ENCODE measurements around the gene SMIM9. TPM values are rescaled to one million over a fixed set of nuclear protein-coding genes. Genes with fewer than 3 reads are reported as not detected.
"Not testable (repeated sequence)": the region's sequence is repeated elsewhere in the genome, so short reads cannot be mapped to it uniquely, and the experiment has no call there.

SMIM9 gene
- not detected in 2 replicates for total RNA-seq (2022)
- not detected for Bru-seq, nascent RNA
- not detected for BruChase-seq, experiment 1, labeled RNA remaining after a 6-hour chase
- BruChase-seq, experiment 2, labeled RNA remaining after a 2-hour chase, result not detected
- long read RNA-seq, result 0 reads

DNA sequence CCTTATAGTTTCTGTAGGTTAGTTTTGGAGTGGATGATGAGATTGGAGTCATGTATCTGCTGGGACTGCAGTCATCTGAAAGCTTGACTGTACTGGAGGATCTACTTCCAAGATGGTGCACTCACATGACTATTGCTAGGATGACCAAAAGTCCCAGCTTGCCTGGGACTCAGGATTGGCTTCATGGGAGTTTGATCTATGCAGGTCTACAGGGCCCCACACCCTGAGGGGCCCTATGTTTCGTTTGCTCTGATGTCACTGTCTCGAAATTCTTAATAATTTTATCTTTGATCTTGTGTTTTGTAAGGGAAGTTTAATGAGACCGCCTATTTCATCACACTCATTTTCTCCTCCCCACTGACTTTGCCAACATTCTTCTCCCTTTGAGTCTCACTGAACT, at the start of gene SMIM9:
Gene SMIM9 (minus strand): TSS at position 101 of the 400 bp plus-strand sequence. CDS start 3,806 bp downstream, outside the sequence.
- TF ChIP-seq, protein P1, sequence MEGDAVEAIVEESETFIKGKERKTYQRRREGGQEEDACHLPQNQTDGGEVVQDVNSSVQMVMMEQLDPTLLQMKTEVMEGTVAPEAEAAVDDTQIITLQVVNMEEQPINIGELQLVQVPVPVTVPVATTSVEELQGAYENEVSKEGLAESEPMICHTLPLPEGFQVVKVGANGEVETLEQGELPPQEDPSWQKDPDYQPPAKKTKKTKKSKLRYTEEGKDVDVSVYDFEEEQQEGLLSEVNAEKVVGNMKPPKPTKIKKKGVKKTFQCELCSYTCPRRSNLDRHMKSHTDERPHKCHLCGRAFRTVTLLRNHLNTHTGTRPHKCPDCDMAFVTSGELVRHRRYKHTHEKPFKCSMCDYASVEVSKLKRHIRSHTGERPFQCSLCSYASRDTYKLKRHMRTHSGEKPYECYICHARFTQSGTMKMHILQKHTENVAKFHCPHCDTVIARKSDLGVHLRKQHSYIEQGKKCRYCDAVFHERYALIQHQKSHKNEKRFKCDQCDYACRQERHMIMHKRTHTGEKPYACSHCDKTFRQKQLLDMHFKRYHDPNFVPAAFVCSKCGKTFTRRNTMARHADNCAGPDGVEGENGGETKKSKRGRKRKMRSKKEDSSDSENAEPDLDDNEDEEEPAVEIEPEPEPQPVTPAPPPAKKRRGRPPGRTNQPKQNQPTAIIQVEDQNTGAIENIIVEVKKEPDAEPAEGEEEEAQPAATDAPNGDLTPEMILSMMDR (IDR thresholded peaks at IDR 0.05; ENCODE audit: unreplicated experiment), result no peak
- Mint-ChIP-seq H3K9me3 (ENCODE audit: low read depth, unreplicated experiment) (no peaks in the 10 kb centered on the region), H3K4me3 (ENCODE audit: low read depth, unreplicated experiment) (no peak within 1 kb of the TSS), H3K27ac (ENCODE audit: unreplicated experiment) (no peak within 1 kb of the TSS), H3K4me1 (ENCODE audit: low read depth, unreplicated experiment) (no peaks in the 10 kb centered on the region), H3K27me3 (ENCODE audit: unreplicated experiment) (peaks cover 67% of the 10 kb centered on the region), H3K36me3 (ENCODE audit: insufficient read depth, unreplicated experiment) (no peaks in the 10 kb centered on the region)
- DNase-seq, result no peak
- intact Hi-C loops (cut with micrococcal nuclease; ENCODE audit: unreplicated experiment), result no loop called here
- CTCF ChIA-PET, result interaction anchor here (0.6 kb wide), 1 partner anchor 36 kb away, joined by 4 read pairs; no protein-coding TSS in a partner anchor
- no TSS peak for BruUV-seq (replicated peaks)

DNA sequence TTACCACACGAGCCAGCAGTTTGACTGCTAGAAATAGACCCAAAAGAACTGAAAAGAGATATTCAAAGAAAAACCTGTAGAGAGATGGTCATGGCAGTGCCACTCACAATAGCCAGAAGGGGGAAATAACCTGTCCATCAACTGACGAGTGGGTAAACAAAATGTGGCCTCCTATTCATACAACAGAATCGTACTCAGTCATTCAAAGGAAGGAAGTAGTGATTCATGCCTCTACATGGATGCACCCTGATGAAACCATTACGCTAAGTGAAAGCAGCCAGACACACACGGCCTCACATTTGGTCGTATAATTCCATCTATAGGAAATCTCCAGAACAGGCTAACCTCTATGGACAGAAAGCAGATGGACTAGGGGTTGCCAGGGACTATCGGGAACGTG, 49.6 kb upstream of the SMIM9 start:
- H3K4me1 Mint-ChIP-seq (ENCODE audit: low read depth, unreplicated experiment); H3K36me3 Mint-ChIP-seq (ENCODE audit: insufficient read depth, unreplicated experiment); H3K27ac Mint-ChIP-seq (ENCODE audit: unreplicated experiment); DNase-seq; H3K4me3 Mint-ChIP-seq (ENCODE audit: low read depth, unreplicated experiment); H3K27me3 Mint-ChIP-seq (ENCODE audit: unreplicated experiment); H3K9me3 Mint-ChIP-seq (ENCODE audit: low read depth, unreplicated experiment); BruUV-seq (replicated peaks); intact Hi-C loops (cut with micrococcal nuclease; ENCODE audit: unreplicated experiment); CTCF ChIA-PET: not testable (repeated sequence)

DNA sequence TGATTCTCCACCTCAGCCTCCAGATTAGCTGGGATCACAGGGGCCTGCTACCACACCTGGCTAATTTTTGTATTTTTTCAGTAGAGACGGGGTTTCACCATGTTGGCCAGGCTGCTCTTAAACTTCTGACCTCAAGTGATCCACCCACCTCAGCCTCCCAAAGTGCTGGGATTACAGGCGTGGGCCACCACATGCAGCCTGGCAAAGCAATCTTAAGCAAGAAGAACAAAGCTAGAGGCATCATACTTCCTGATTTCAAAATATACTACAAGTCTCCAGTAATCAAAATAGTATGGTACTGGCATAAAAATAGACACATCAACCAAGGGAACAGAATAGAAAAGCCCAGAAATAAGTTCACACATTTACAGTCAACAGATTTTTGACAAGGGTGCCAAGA, 38.9 kb upstream of the SMIM9 start:
- no peak overlapping the region for H3K27ac Mint-ChIP-seq (ENCODE audit: unreplicated experiment)
- H3K4me1 Mint-ChIP-seq (ENCODE audit: low read depth, unreplicated experiment), result peaks cover 7% of the 10 kb centered on the region
- BruUV-seq (replicated peaks), result no TSS peak
- peaks cover 5% of the 10 kb centered on the region for H3K9me3 Mint-ChIP-seq (ENCODE audit: low read depth, unreplicated experiment)
- H3K27me3 Mint-ChIP-seq (ENCODE audit: unreplicated experiment), result peaks cover 19% of the 10 kb centered on the region
- no peak overlapping the region for H3K4me3 Mint-ChIP-seq (ENCODE audit: low read depth, unreplicated experiment)
- DNase-seq, result no peak
- intact Hi-C loops (cut with micrococcal nuclease; ENCODE audit: unreplicated experiment), result no loop called here
- TF ChIP-seq, protein P1 (IDR thresholded peaks at IDR 0.05; ENCODE audit: unreplicated experiment), result no peak
- H3K36me3 Mint-ChIP-seq (ENCODE audit: insufficient read depth, unreplicated experiment), result no peaks in the 10 kb centered on the region
- CTCF ChIA-PET, result no interaction called here

DNA sequence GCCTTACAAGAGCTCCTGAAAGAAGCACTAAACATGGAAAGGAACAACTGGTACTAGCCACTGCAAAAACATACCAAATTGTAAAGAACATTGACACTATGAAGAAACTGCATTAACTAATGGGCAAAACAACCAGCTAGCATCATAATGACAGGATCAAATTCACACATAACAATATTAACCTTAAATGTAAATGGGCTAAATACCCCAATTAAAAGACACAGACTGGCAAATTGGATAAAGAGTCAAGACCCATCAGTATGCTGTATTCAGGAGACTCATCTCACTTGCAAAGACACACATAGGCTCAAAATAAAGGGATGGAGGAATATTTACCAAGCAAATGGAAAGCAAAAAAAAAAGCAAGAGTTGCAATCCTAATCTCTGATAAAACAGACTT, 34.1 kb upstream of the SMIM9 start:
- H3K9me3 Mint-ChIP-seq (ENCODE audit: low read depth, unreplicated experiment), result peaks cover 13% of the 10 kb centered on the region
- DNase-seq; BruUV-seq (replicated peaks); H3K27ac Mint-ChIP-seq (ENCODE audit: unreplicated experiment); intact Hi-C loops (cut with micrococcal nuclease; ENCODE audit: unreplicated experiment); CTCF ChIA-PET; H3K4me3 Mint-ChIP-seq (ENCODE audit: low read depth, unreplicated experiment); H3K36me3 Mint-ChIP-seq (ENCODE audit: insufficient read depth, unreplicated experiment); H3K4me1 Mint-ChIP-seq (ENCODE audit: low read depth, unreplicated experiment): not testable (repeated sequence)
- H3K27me3 Mint-ChIP-seq (ENCODE audit: unreplicated experiment), result peaks cover 41% of the 10 kb centered on the region

DNA sequence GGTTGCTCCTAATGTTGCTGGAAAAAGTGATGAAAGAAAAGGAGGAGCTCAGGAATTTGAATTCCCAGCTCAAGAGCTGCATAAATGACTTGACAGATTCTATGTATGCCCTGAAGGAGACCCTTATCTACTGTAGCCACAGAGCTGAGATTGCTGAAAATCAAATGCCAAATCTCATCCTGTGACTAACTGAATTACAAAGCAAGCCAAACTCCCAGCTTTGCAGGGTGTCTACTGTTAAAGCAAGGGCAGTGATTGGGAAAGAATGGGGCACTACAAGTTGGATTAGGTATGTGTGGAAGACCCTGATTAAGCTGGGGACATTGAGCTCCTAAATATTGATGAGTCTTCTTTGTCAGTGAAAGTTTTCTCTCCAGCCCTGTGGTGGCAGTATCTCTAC, 20.8 kb upstream of the SMIM9 start:
- TF ChIP-seq, protein P1 (IDR thresholded peaks at IDR 0.05; ENCODE audit: unreplicated experiment), result no peak
- peaks cover 4% of the 10 kb centered on the region for H3K9me3 Mint-ChIP-seq (ENCODE audit: low read depth, unreplicated experiment)
- intact Hi-C loops (cut with micrococcal nuclease; ENCODE audit: unreplicated experiment), result no loop called here
- H3K4me3 Mint-ChIP-seq (ENCODE audit: low read depth, unreplicated experiment), result no peak overlapping the region
- no peak overlapping the region for H3K27ac Mint-ChIP-seq (ENCODE audit: unreplicated experiment)
- CTCF ChIA-PET, result no interaction called here
- H3K36me3 Mint-ChIP-seq (ENCODE audit: insufficient read depth, unreplicated experiment), result no peaks in the 10 kb centered on the region
- no TSS peak for BruUV-seq (replicated peaks)
- no peaks in the 10 kb centered on the region for H3K4me1 Mint-ChIP-seq (ENCODE audit: low read depth, unreplicated experiment)
- no peak for DNase-seq
- no peaks in the 10 kb centered on the region for H3K27me3 Mint-ChIP-seq (ENCODE audit: unreplicated experiment)

Data from Calu3 (cell line).